Measurements from ENCODE around the gene KRT16. TPM values are rescaled to one million over a fixed set of nuclear protein-coding genes. Genes with fewer than 3 reads are reported as not detected.
"Not testable (repeated sequence)": the region's sequence is repeated elsewhere in the genome, so short reads cannot be mapped to it uniquely, and the experiment has no call there.

The KRT16 gene
- total RNA-seq, 1 experiment from 2014 or later = 109 TPM

DNA sequence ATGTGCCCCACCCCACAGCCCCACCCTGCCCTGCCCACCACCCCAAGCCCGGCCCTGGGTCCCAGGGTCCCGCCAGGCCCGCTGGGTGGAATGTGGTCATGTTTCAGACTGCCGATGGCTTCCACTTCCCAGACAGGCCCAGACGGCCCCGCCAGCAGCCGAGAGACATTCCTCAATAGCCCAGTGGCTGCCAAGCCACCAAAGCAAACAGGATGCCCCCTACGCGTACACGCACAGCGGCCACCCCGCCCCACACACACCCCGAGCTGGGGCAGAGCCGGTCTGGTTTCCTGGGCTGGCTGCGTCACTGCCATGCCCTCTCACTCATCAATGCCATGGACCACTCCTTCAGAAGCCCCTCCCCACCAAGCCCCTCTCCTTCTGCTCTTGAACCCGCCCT, 13.0 kb upstream of the KRT16 start:
- no peaks in the 10 kb centered on the region for H3K27me3 Mint-ChIP-seq (ENCODE audit: insufficient read depth, unreplicated experiment)
- POLR2A ChIA-PET = interaction anchor here (1.4 to 13.2 kb wide), 4 partner anchors 15 to 104 kb away, joined by 3 to 366 read pairs (median 10); no protein-coding TSS in a partner anchor
- peaks cover 42% of the 10 kb centered on the region for H3K36me3 Mint-ChIP-seq (ENCODE audit: insufficient read depth, unreplicated experiment)
- CTCF ChIA-PET = interaction anchor here (0.6 kb wide), 2 partner anchors 56 to 75 kb away, joined by 3 to 4 read pairs; no protein-coding TSS in a partner anchor
- BruUV-seq (replicated peaks) = no TSS peak
- TF ChIP-seq, protein P1, sequence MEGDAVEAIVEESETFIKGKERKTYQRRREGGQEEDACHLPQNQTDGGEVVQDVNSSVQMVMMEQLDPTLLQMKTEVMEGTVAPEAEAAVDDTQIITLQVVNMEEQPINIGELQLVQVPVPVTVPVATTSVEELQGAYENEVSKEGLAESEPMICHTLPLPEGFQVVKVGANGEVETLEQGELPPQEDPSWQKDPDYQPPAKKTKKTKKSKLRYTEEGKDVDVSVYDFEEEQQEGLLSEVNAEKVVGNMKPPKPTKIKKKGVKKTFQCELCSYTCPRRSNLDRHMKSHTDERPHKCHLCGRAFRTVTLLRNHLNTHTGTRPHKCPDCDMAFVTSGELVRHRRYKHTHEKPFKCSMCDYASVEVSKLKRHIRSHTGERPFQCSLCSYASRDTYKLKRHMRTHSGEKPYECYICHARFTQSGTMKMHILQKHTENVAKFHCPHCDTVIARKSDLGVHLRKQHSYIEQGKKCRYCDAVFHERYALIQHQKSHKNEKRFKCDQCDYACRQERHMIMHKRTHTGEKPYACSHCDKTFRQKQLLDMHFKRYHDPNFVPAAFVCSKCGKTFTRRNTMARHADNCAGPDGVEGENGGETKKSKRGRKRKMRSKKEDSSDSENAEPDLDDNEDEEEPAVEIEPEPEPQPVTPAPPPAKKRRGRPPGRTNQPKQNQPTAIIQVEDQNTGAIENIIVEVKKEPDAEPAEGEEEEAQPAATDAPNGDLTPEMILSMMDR (IDR thresholded peaks at IDR 0.05; ENCODE audit: unreplicated experiment) = no peak
- peaks cover 40% of the 10 kb centered on the region for H3K4me1 Mint-ChIP-seq (ENCODE audit: insufficient read depth, unreplicated experiment)
- DNase-seq (ENCODE audit: unreplicated experiment) = peak; percentile 78
- no peak overlapping the region for H3K4me3 Mint-ChIP-seq (ENCODE audit: unreplicated experiment)
- peak overlapping the region; percentile 88 for H3K27ac Mint-ChIP-seq (ENCODE audit: low read depth, unreplicated experiment)
- intact Hi-C loops (cut with micrococcal nuclease) = no loop called here
- H3K9me3 Mint-ChIP-seq (ENCODE audit: unreplicated experiment) = no peaks in the 10 kb centered on the region

DNA sequence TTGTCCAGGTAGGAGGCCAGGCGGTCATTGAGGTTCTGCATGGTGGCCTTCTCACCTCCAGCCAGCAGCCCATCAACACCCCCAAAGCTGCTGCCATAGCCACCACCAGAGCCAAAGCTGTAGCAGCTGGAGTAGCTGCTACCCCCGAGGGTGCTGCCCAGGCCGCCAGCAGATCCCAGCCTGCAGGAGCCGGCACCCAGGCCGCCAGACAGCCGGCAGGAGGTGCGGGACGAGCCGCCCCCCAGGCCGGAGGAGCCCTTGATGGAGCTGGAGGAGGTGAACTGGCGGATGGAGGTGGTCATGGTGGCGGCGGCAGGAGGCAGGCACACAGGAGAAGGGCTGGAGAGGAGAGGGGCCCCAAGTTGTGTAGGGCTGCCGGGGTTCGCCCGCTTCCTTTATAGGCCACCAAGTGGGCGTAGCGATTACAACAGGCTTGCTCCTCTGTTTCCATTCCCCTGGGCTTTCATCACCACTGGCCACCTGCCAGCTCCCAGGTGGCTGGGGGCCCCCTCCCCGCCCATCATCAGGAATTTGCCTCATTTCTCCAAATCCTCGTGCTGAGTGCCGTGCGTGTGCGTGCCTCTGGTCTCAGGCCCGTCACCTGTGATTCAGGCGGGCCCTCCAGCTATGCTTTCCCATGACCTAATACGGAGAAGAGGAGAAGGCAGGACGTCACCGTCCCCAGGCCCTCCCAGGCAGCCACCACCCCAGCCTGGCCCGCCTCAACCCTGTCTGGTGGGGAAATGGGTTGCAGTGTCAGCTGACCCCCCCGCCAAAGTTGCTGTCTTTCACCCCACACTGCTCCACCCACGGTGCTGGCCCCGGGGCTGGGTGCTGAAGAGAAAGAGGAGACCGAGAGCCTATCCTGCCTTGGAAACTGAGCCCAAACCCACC, 11.9 kb upstream of the KRT16 start, which contains the start of gene KRT17:
Gene KRT17 (minus strand): TSS at position 368 of the 894 bp plus-strand sequence. CDS start 66 bp downstream, at position 302.
- H3K36me3 Mint-ChIP-seq (ENCODE audit: insufficient read depth, unreplicated experiment) = peaks cover 54% of the 10 kb centered on the region
- H3K4me1 Mint-ChIP-seq (ENCODE audit: insufficient read depth, unreplicated experiment) = peaks cover 47% of the 10 kb centered on the region
- H3K9me3 Mint-ChIP-seq (ENCODE audit: unreplicated experiment) = no peaks in the 10 kb centered on the region
- TF ChIP-seq, protein P1 (IDR thresholded peaks at IDR 0.05; ENCODE audit: unreplicated experiment) = peak; percentile 19
- peak; percentile 93 for DNase-seq (ENCODE audit: unreplicated experiment)
- peak within 1 kb of the TSS; percentile 89 for H3K27ac Mint-ChIP-seq (ENCODE audit: low read depth, unreplicated experiment)
- intact Hi-C loops (cut with micrococcal nuclease) = loop anchor here (1.0 kb wide), 1 partner anchor 45 kb away; no protein-coding TSS in a partner anchor
- POLR2A ChIA-PET = interaction anchor here (0.6 to 13.2 kb wide), 31 partner anchors 9 to 1103 kb away, joined by 3 to 366 read pairs (median 4); partner anchors contain the start of genes EIF1, KRT14, KRT15 and KRT16
- CTCF ChIA-PET = interaction anchor here (0.6 to 2.5 kb wide), 11 partner anchors 24 to 161 kb away, joined by 3 to 13 read pairs (median 5); no protein-coding TSS in a partner anchor
- H3K4me3 Mint-ChIP-seq (ENCODE audit: unreplicated experiment) = peak within 1 kb of the TSS; percentile 86
- H3K27me3 Mint-ChIP-seq (ENCODE audit: insufficient read depth, unreplicated experiment) = no peaks in the 10 kb centered on the region
- TSS peak; percentile 85 for BruUV-seq (replicated peaks)

DNA sequence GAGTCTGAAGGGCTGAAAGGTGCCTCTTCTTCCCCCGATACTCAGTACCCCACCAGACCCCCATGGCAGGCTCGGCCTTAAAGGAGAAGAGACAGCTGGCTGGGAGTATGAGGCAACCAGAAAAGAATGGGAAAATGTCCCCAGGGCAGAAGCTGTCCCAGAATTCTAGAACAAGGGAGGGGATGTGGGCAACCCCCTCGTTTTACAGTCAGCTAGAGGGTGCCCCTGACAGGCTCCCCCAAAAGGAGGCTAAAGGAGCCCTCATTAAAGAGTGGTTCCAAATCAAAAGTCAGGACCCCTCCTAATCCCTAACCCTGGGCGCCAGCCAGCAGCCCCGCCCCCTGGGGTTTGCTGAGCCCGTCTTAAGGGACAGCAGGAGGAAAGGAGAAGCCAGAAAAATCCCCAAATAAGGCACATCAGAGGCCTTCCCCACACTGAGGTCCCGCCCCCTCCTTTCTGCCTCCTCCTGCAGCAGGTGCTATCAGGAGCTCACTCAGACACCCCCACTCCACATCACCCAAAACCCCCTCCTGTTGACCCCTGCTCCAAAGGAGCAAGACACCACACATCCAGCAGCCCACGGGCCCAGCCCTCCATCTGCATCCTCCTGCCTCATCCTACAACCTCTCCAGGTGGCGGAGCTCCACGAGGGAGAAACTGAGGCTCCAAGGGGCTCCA, 10.8 kb upstream of the KRT16 start:
- peaks cover 47% of the 10 kb centered on the region for H3K4me1 Mint-ChIP-seq (ENCODE audit: insufficient read depth, unreplicated experiment)
- POLR2A ChIA-PET = interaction anchor here (0.7 to 13.2 kb wide), 19 partner anchors 10 to 1311 kb away, joined by 3 to 366 read pairs (median 5); partner anchors contain the start of genes EIF1, KRT14 and KRT16
- H3K27ac Mint-ChIP-seq (ENCODE audit: low read depth, unreplicated experiment) = peak overlapping the region; percentile 89
- H3K36me3 Mint-ChIP-seq (ENCODE audit: insufficient read depth, unreplicated experiment) = peaks cover 65% of the 10 kb centered on the region
- intact Hi-C loops (cut with micrococcal nuclease); DNase-seq (ENCODE audit: unreplicated experiment); H3K9me3 Mint-ChIP-seq (ENCODE audit: unreplicated experiment); BruUV-seq (replicated peaks); H3K27me3 Mint-ChIP-seq (ENCODE audit: insufficient read depth, unreplicated experiment): not testable (repeated sequence)
- H3K4me3 Mint-ChIP-seq (ENCODE audit: unreplicated experiment) = peak overlapping the region; percentile 86
- CTCF ChIA-PET = interaction anchor here (0.6 to 2.5 kb wide), 10 partner anchors 25 to 162 kb away, joined by 3 to 13 read pairs (median 6); no protein-coding TSS in a partner anchor

DNA sequence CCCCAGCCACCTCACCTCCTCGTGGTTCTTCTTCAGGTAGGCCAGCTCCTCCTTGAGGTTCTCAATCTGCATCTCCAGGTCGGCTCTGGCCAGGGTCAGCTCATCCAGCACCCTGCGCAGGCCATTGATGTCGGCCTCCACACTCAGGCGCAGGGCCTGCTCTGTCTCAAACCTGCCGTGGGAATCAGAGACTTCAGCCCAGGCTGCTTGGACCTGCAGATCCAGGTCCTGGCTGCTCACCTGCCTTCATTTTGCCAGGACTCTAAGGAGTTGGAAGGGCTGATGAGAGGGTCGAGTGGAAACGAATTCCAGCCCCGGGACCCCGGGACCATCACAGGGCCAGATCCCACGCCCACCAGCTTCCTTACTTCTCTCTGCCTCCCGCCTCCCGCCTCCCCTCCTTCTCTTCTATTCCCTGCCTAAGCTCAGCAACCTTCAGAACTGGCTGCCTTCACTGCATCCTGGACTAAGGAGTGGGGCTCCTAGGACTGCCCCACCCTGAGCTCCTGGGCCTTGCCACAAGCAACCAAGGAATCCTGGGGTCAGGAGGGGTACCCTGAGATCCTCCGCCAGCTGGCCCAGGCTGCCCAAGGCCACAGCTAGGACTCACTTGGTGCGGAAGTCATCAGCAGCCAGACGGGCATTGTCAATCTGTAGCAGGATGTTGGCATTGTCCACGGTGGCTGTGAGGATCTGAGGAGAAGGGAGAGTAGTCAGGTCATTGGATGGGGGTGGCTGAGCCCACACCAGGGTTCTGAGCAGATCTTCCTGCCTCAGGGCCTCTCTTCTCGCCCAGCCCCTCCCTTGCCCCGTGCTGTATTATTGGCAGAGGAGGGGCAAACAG, 10.0 kb upstream of the KRT16 start:
- intact Hi-C loops (cut with micrococcal nuclease); H3K27me3 Mint-ChIP-seq (ENCODE audit: insufficient read depth, unreplicated experiment); BruUV-seq (replicated peaks); H3K9me3 Mint-ChIP-seq (ENCODE audit: unreplicated experiment); DNase-seq (ENCODE audit: unreplicated experiment): not testable (repeated sequence)
- Mint-ChIP-seq H3K4me3 (ENCODE audit: unreplicated experiment) (peak overlapping the region; percentile 86), H3K36me3 (ENCODE audit: insufficient read depth, unreplicated experiment) (peaks cover 73% of the 10 kb centered on the region), H3K4me1 (ENCODE audit: insufficient read depth, unreplicated experiment) (peaks cover 47% of the 10 kb centered on the region), H3K27ac (ENCODE audit: low read depth, unreplicated experiment) (peak overlapping the region; percentile 89)
- ChIA-PET CTCF (interaction anchor here (0.6 to 2.5 kb wide), 5 partner anchors 26 to 129 kb away, joined by 4 to 12 read pairs (median 6); no protein-coding TSS in a partner anchor), POLR2A (interaction anchor here (0.6 to 13.2 kb wide), 12 partner anchors 8 to 803 kb away, joined by 3 to 366 read pairs (median 4); partner anchors contain the start of genes KRT14, KRT15 and KRT16)
